ENCODE data around the gene CA6.
"Not testable (repeated sequence)": the region's sequence is repeated elsewhere in the genome, so short reads cannot be mapped to it uniquely, and the experiment has no call there.

Gene CA6

GRCh38 chr1:8987881-8988617 lies 42.4 kb downstream of the CA6 start:
- CTCF ChIA-PET: interaction anchor here (0.6 to 11.3 kb wide), 23 partner anchors 11 to 128 kb away, joined by 3 to 208 read pairs (median 6); partner anchors contain the start of genes CA6 and ENO1
- no peaks in the 10 kb centered on the region for H3K36me3 Mint-ChIP-seq
- peak; percentile 80 for DNase-seq
- peaks cover 74% of the 10 kb centered on the region for H3K4me1 Mint-ChIP-seq
- peak overlapping the region; percentile 63 for H3K4me3 Mint-ChIP-seq
- H3K27me3 Mint-ChIP-seq: no peaks in the 10 kb centered on the region
- peaks cover 3% of the 10 kb centered on the region for H3K9me3 Mint-ChIP-seq
- peak overlapping the region; percentile 95 for H3K27ac Mint-ChIP-seq

- CTCF ChIA-PET: interaction anchor here (1.5 to 11.3 kb wide), 11 partner anchors 16 to 129 kb away, joined by 5 to 208 read pairs (median 8); no protein-coding TSS in a partner anchor
- no peak for DNase-seq
These were observed 42.9 kb downstream of the CA6 start for GRCh38 chr1:8988618-8988967.

GRCh38 chr1:8989061-8989460 lies 43.4 kb downstream of the CA6 start:
- Mint-ChIP-seq H3K27me3 (no peaks in the 10 kb centered on the region), H3K9me3 (peaks cover 3% of the 10 kb centered on the region), H3K4me3 (no peak overlapping the region), H3K36me3 (no peaks in the 10 kb centered on the region), H3K27ac (peak overlapping the region; percentile 49), H3K4me1 (peaks cover 63% of the 10 kb centered on the region)
- DNase-seq: no peak
- CTCF ChIA-PET: interaction anchor here (0.7 to 11.3 kb wide), 14 partner anchors 16 to 139 kb away, joined by 3 to 208 read pairs (median 6); partner anchors contain the start of gene CA6

More at GRCh38 chr1:8988618-8988967, 42.9 kb downstream of the CA6 start:
- Mint-ChIP-seq H3K36me3 (no peaks in the 10 kb centered on the region), H3K9me3 (peaks cover 3% of the 10 kb centered on the region), H3K27me3 (no peaks in the 10 kb centered on the region), H3K4me3 (no peak overlapping the region), H3K27ac (no peak overlapping the region), H3K4me1 (peaks cover 68% of the 10 kb centered on the region)

- peaks cover 3% of the 10 kb centered on the region for H3K9me3 Mint-ChIP-seq
- no peaks in the 10 kb centered on the region for H3K36me3 Mint-ChIP-seq
- peaks cover 57% of the 10 kb centered on the region for H3K4me1 Mint-ChIP-seq
- CTCF ChIA-PET: interaction anchor here (0.6 to 11.3 kb wide), 15 partner anchors 15 to 140 kb away, joined by 3 to 208 read pairs (median 6); partner anchors contain the start of gene CA6
- DNase-seq: peak; percentile 46
- no peaks in the 10 kb centered on the region for H3K27me3 Mint-ChIP-seq
- peak overlapping the region; percentile 1 for H3K4me3 Mint-ChIP-seq
- H3K27ac Mint-ChIP-seq: peak overlapping the region; percentile 83
These were observed 44.2 kb downstream of the CA6 start for GRCh38 chr1:8989821-8990220.

- no peak overlapping the region for H3K27ac Mint-ChIP-seq
- CTCF ChIA-PET: interaction anchor here (1.4 to 11.3 kb wide), 2 partner anchors 12 to 74 kb away, joined by 9 to 208 read pairs; no protein-coding TSS in a partner anchor
- H3K4me3 Mint-ChIP-seq: no peak overlapping the region
- H3K4me1 Mint-ChIP-seq: peaks cover 27% of the 10 kb centered on the region
- H3K27me3 Mint-ChIP-seq: peaks cover 9% of the 10 kb centered on the region
- H3K36me3 Mint-ChIP-seq: no peaks in the 10 kb centered on the region
- no peak for DNase-seq
- peaks cover 3% of the 10 kb centered on the region for H3K9me3 Mint-ChIP-seq
These were observed 47.4 kb downstream of the CA6 start for GRCh38 chr1:8992936-8993687.

GRCh38 chr1:8993962-8994675 lies 48.5 kb downstream of the CA6 start:
- H3K9me3 Mint-ChIP-seq, H3K4me3 Mint-ChIP-seq, H3K27me3 Mint-ChIP-seq, DNase-seq, H3K36me3 Mint-ChIP-seq, H3K27ac Mint-ChIP-seq: not testable (repeated sequence)
- CTCF ChIA-PET: interaction anchor here (1.9 to 11.3 kb wide), 2 partner anchors 75 to 76 kb away, joined by 5 to 208 read pairs; no protein-coding TSS in a partner anchor
- H3K4me1 Mint-ChIP-seq: peaks cover 18% of the 10 kb centered on the region

- CTCF ChIA-PET: interaction anchor here (0.7 to 0.8 kb wide), 2 partner anchors 18 to 83 kb away, joined by 3 read pairs; no protein-coding TSS in a partner anchor
- not testable (repeated sequence) for H3K27ac Mint-ChIP-seq, DNase-seq, H3K9me3 Mint-ChIP-seq, H3K36me3 Mint-ChIP-seq, H3K4me3 Mint-ChIP-seq
- Mint-ChIP-seq H3K4me1 (peaks cover 13% of the 10 kb centered on the region), H3K27me3 (peaks cover 31% of the 10 kb centered on the region)
These were observed 56.0 kb downstream of the CA6 start for GRCh38 chr1:9001534-9002214.

- H3K4me1 Mint-ChIP-seq: peaks cover 13% of the 10 kb centered on the region
- H3K27me3 Mint-ChIP-seq: peaks cover 31% of the 10 kb centered on the region
- H3K4me3 Mint-ChIP-seq, H3K27ac Mint-ChIP-seq, DNase-seq, H3K36me3 Mint-ChIP-seq, H3K9me3 Mint-ChIP-seq: not testable (repeated sequence)
- CTCF ChIA-PET: interaction anchor here (6.3 kb wide), 1 partner anchor 83 kb away, joined by 123 read pairs; no protein-coding TSS in a partner anchor
These were observed 56.5 kb downstream of the CA6 start for GRCh38 chr1:9002215-9002560.

- Mint-ChIP-seq H3K27ac (no peak overlapping the region), H3K36me3 (no peaks in the 10 kb centered on the region), H3K9me3 (no peaks in the 10 kb centered on the region), H3K27me3 (peaks cover 37% of the 10 kb centered on the region), H3K4me3 (peak overlapping the region; percentile 50), H3K4me1 (peaks cover 13% of the 10 kb centered on the region)
- CTCF ChIA-PET: interaction anchor here (0.6 to 9.4 kb wide), 24 partner anchors 8 to 189 kb away, joined by 3 to 123 read pairs (median 8); no protein-coding TSS in a partner anchor
- DNase-seq: peak; percentile 47
These were observed 58.5 kb downstream of the CA6 start for GRCh38 chr1:9004031-9004699.

GRCh38 chr1:9004700-9005394 lies 59.2 kb downstream of the CA6 start:
- peak; percentile 91 for DNase-seq
- no peaks in the 10 kb centered on the region for H3K9me3 Mint-ChIP-seq
- H3K4me1 Mint-ChIP-seq: peaks cover 13% of the 10 kb centered on the region
- peak overlapping the region; percentile 75 for H3K27ac Mint-ChIP-seq
- CTCF ChIA-PET: interaction anchor here (0.5 to 9.4 kb wide), 53 partner anchors 8 to 991 kb away, joined by 3 to 123 read pairs (median 5); no protein-coding TSS in a partner anchor
- H3K4me3 Mint-ChIP-seq: peak overlapping the region; percentile 50
- peaks cover 35% of the 10 kb centered on the region for H3K27me3 Mint-ChIP-seq
- H3K36me3 Mint-ChIP-seq: no peaks in the 10 kb centered on the region

GRCh38 chr1:9005395-9005708 lies 59.7 kb downstream of the CA6 start:
- Mint-ChIP-seq H3K4me1 (peaks cover 13% of the 10 kb centered on the region), H3K4me3 (no peak overlapping the region), H3K27ac (no peak overlapping the region), H3K9me3 (no peaks in the 10 kb centered on the region), H3K27me3 (peaks cover 35% of the 10 kb centered on the region), H3K36me3 (no peaks in the 10 kb centered on the region)
- DNase-seq: no peak
- CTCF ChIA-PET: interaction anchor here (0.7 to 9.4 kb wide), 45 partner anchors 8 to 991 kb away, joined by 3 to 123 read pairs (median 7); no protein-coding TSS in a partner anchor

- no peak overlapping the region for H3K27ac Mint-ChIP-seq
- no peaks in the 10 kb centered on the region for H3K36me3 Mint-ChIP-seq
- no peaks in the 10 kb centered on the region for H3K9me3 Mint-ChIP-seq
- DNase-seq: no peak
- CTCF ChIA-PET: interaction anchor here (1.3 to 9.4 kb wide), 4 partner anchors 20 to 96 kb away, joined by 3 to 123 read pairs (median 80); no protein-coding TSS in a partner anchor
- H3K27me3 Mint-ChIP-seq: peaks cover 44% of the 10 kb centered on the region
- no peak overlapping the region for H3K4me3 Mint-ChIP-seq
- H3K4me1 Mint-ChIP-seq: peaks cover 20% of the 10 kb centered on the region
These were observed 61.4 kb downstream of the CA6 start for GRCh38 chr1:9006956-9007615.
